Ammon's horn (tissue), 1 donor: ENCODE data around the gene SLCO1B1.
"Not testable (repeated sequence)": the region's sequence is repeated elsewhere in the genome, so short reads cannot be mapped to it uniquely, and the experiment has no call there.

ENCODE experiments used
- DNase-seq: peaks from one replicate; pipeline ENCODE4 v3.0.0-alpha.2; 2016; ENCODE audit warnings: low spot score

The SLCO1B1 gene

GRCh38 chr12:21130998-21131397 is at the start of gene SLCO1B1:
TSS of gene SLCO1B1 (plus strand) at chr12:21131194. CDS start at chr12:21141575, 10,381 bp downstream.
- DNase-seq = no peak

- DNase-seq = not testable (repeated sequence)
Measured at GRCh38 chr12:21084753-21085152, 46.2 kb upstream of the SLCO1B1 start.

GRCh38 chr12:21111732-21112131 is 19.3 kb upstream of the SLCO1B1 start:
- no peak for DNase-seq

GRCh38 chr12:21113266-21113665 is 17.7 kb upstream of the SLCO1B1 start:
- DNase-seq = no peak

GRCh38 chr12:21117995-21118394 is 13.0 kb upstream of the SLCO1B1 start:
- no peak for DNase-seq

- no peak for DNase-seq
Measured at GRCh38 chr12:21118760-21119159, 12.2 kb upstream of the SLCO1B1 start.

GRCh38 chr12:21129351-21129750 is 1.6 kb upstream of the SLCO1B1 start:
- DNase-seq = no peak

- DNase-seq = no peak
Measured at GRCh38 chr12:21129906-21130305, 1.1 kb upstream of the SLCO1B1 start.

GRCh38 chr12:21137318-21137999 is 6.5 kb downstream of the SLCO1B1 start:
- not testable (repeated sequence) for DNase-seq

GRCh38 chr12:21138016-21138415 is 7.0 kb downstream of the SLCO1B1 start:
- DNase-seq = no peak

GRCh38 chr12:21144309-21144708 is 13.3 kb downstream of the SLCO1B1 start:
- DNase-seq = no peak

- DNase-seq = not testable (repeated sequence)
Measured at GRCh38 chr12:21149861-21150260, 18.9 kb downstream of the SLCO1B1 start.

GRCh38 chr12:21151184-21151583 is 20.2 kb downstream of the SLCO1B1 start:
- DNase-seq = no peak

GRCh38 chr12:21155522-21156351 is 24.7 kb downstream of the SLCO1B1 start:
- no peak for DNase-seq

GRCh38 chr12:21165048-21165447 is 34.1 kb downstream of the SLCO1B1 start:
- no peak for DNase-seq

- no peak for DNase-seq
Measured at GRCh38 chr12:21169878-21170472, 39.0 kb downstream of the SLCO1B1 start.

GRCh38 chr12:21172079-21172478 is 41.1 kb downstream of the SLCO1B1 start:
- DNase-seq = no peak

GRCh38 chr12:21183721-21184275 is 52.8 kb downstream of the SLCO1B1 start:
- DNase-seq = no peak

- DNase-seq = no peak
Measured at GRCh38 chr12:21190016-21190415, 59.0 kb downstream of the SLCO1B1 start.

- not testable (repeated sequence) for DNase-seq
Measured at GRCh38 chr12:21214433-21214832, 83.4 kb downstream of the SLCO1B1 start.

- DNase-seq = no peak
Measured at GRCh38 chr12:21219206-21219605, 88.2 kb downstream of the SLCO1B1 start.

- no peak for DNase-seq
Measured at GRCh38 chr12:21220266-21220665, 89.3 kb downstream of the SLCO1B1 start.

- no peak for DNase-seq
Measured at GRCh38 chr12:21221072-21221471, 90.1 kb downstream of the SLCO1B1 start.
